ENCODE data around the gene ENO4. TPM values are rescaled to one million over a fixed set of nuclear protein-coding genes. Genes with fewer than 3 reads are reported as not detected.

The ENO4 gene
- total RNA-seq = under 0.01 TPM in 1 of 2 replicates, not detected in the other

GRCh38 chr10:116849248-116850057 lies at the start of gene ENO4:
Gene ENO4, plus strand, starts transcription at chr10:116849499. Its CDS starts 68 bp downstream, at chr10:116849567.

Other genes starting within 250 kb of the ENO4 start
- gene PNLIPRP2, start 228.5 kb upstream of the ENO4 start, total RNA-seq = not detected in 2 replicates
- 12.9 and 18.9 TPM in 2 replicates for gene HSPA12A, start 106.9 kb upstream of the ENO4 start, total RNA-seq
- 3.1 and 9.2 TPM in 2 replicates for gene SHTN1, start 155.7 kb downstream of the ENO4 start, total RNA-seq

All from placental pericyte (primary cell).